ENCODE data around the gene SART3.

The SART3 gene

GRCh38 chr12:108519558-108519957, 41.4 kb downstream of the SART3 start:
- DNase-seq (ENCODE audit: low read depth): no peak

- DNase-seq (ENCODE audit: low read depth): no peak
Observed at GRCh38 chr12:108518716-108519496, 42.1 kb downstream of the SART3 start.

- DNase-seq (ENCODE audit: low read depth): no peak
Observed at GRCh38 chr12:108518101-108518715, 42.8 kb downstream of the SART3 start.

- DNase-seq (ENCODE audit: low read depth): no peak
Observed at GRCh38 chr12:108517288-108518100, 43.5 kb downstream of the SART3 start.

- DNase-seq (ENCODE audit: low read depth): no peak
Observed at GRCh38 chr12:108516511-108517275, 44.3 kb downstream of the SART3 start.

- no peak for DNase-seq (ENCODE audit: low read depth)
Observed at GRCh38 chr12:108515916-108516315, 45.1 kb downstream of the SART3 start.

- peak; percentile 95 for DNase-seq (ENCODE audit: low read depth)
Observed at GRCh38 chr12:108514973-108515814, 45.8 kb downstream of the SART3 start, which contains the start of gene FICD. Gene FICD (plus strand): TSS chr12:108515277. CDS start chr12:108516973, 1,696 bp downstream.

- DNase-seq (ENCODE audit: low read depth): no peak
Observed at GRCh38 chr12:108514468-108514972, 46.5 kb downstream of the SART3 start.

GRCh38 chr12:108511633-108512540, 49.1 kb downstream of the SART3 start:
- DNase-seq (ENCODE audit: low read depth): peak; percentile 47

- no peak for DNase-seq (ENCODE audit: low read depth)
Observed at GRCh38 chr12:108510836-108511235, 50.1 kb downstream of the SART3 start.

GRCh38 chr12:108509806-108510205, 51.2 kb downstream of the SART3 start:
- no peak for DNase-seq (ENCODE audit: low read depth)

GRCh38 chr12:108507971-108508642, 52.9 kb downstream of the SART3 start:
- DNase-seq (ENCODE audit: low read depth): no peak

- DNase-seq (ENCODE audit: low read depth): no peak
Observed at GRCh38 chr12:108505129-108505528, 55.8 kb downstream of the SART3 start.

- no peak for DNase-seq (ENCODE audit: low read depth)
Observed at GRCh38 chr12:108502922-108503321, 58.1 kb downstream of the SART3 start.

GRCh38 chr12:108498136-108498535, 62.8 kb downstream of the SART3 start:
- no peak for DNase-seq (ENCODE audit: low read depth)

GRCh38 chr12:108495823-108496579, 65.0 kb downstream of the SART3 start:
- DNase-seq (ENCODE audit: low read depth): no peak

GRCh38 chr12:108495054-108495453, 65.9 kb downstream of the SART3 start:
- DNase-seq (ENCODE audit: low read depth): no peak

- DNase-seq (ENCODE audit: low read depth): no peak
Observed at GRCh38 chr12:108491256-108491655, 69.7 kb downstream of the SART3 start.
